HG03097 (cell line): ENCODE measurements around the gene ACP1.

ENCODE experiments used
- ATAC-seq: cut with Tn5 transposase; IDR thresholded peaks from one replicate; pipeline ENCODE4 v1.9.1; 2021; ENCODE audit not compliant: unreplicated experiment, low FRiP score

ACP1 gene

GRCh38 chr2:279956-280649, 15.4 kb downstream of the ACP1 start:
- no peak for ATAC-seq

GRCh38 chr2:280650-281110, 15.9 kb downstream of the ACP1 start:
- ATAC-seq = no peak

- no peak for ATAC-seq
Observed at GRCh38 chr2:281381-281780, 16.6 kb downstream of the ACP1 start.

GRCh38 chr2:282371-283263, 17.9 kb downstream of the ACP1 start:
- no peak for ATAC-seq

- ATAC-seq = no peak
Observed at GRCh38 chr2:283996-284794, 19.4 kb downstream of the ACP1 start.

- no peak for ATAC-seq
Observed at GRCh38 chr2:284896-285492, 20.2 kb downstream of the ACP1 start.

- no peak for ATAC-seq
Observed at GRCh38 chr2:285531-285930, 20.8 kb downstream of the ACP1 start.

- no peak for ATAC-seq
Observed at GRCh38 chr2:286035-286434, 21.3 kb downstream of the ACP1 start.

- ATAC-seq = no peak
Observed at GRCh38 chr2:286774-287392, 22.1 kb downstream of the ACP1 start.

GRCh38 chr2:287471-287885, 22.7 kb downstream of the ACP1 start:
- no peak for ATAC-seq

- no peak for ATAC-seq
Observed at GRCh38 chr2:287911-288757, 23.4 kb downstream of the ACP1 start, which contains the start of gene ALKAL2. TSS of gene ALKAL2 (minus strand) at chr2:288091. CDS start at chr2:287835, 256 bp downstream.

GRCh38 chr2:288758-289361, 24.1 kb downstream of the ACP1 start:
- ATAC-seq = no peak

GRCh38 chr2:289362-290089, 24.8 kb downstream of the ACP1 start:
- no peak for ATAC-seq

GRCh38 chr2:290090-290722, 25.5 kb downstream of the ACP1 start:
- ATAC-seq = no peak

- no peak for ATAC-seq
Observed at GRCh38 chr2:295090-295489, 30.3 kb downstream of the ACP1 start.

GRCh38 chr2:296354-296753, 31.6 kb downstream of the ACP1 start:
- no peak for ATAC-seq

- no peak for ATAC-seq
Observed at GRCh38 chr2:305366-305765, 40.6 kb downstream of the ACP1 start.
